ENCODE measurements around the gene LRMDA.
A peak's percentile ranks its signal among the peaks of the same experiment; 100 is the strongest.

Gene LRMDA

GRCh38 chr10:76491216-76491615 is 1059.8 kb downstream of the LRMDA start:
- H3K79me2 ChIP-seq (ENCODE audit: control insufficient read depth, insufficient read depth, low read length), result no peaks in the 10 kb centered on the region
- no peak overlapping the region for H2AK5ac ChIP-seq (ENCODE audit: low read length)
- no peak for DNase-seq
- no peak overlapping the region for H3K27ac ChIP-seq (ENCODE audit: low read depth, low read length)
- H2BK120ac ChIP-seq (ENCODE audit: low read depth, low read length), result no peak overlapping the region
- H4K5ac ChIP-seq (ENCODE audit: low read length), result no peak overlapping the region
- H3K79me1 ChIP-seq (ENCODE audit: low read length), result no peaks in the 10 kb centered on the region
- H3K23ac ChIP-seq (ENCODE audit: low read length), result no peak overlapping the region
- H3K9ac ChIP-seq (ENCODE audit: low read length), result no peak overlapping the region
- no peak overlapping the region for H3K56ac ChIP-seq (ENCODE audit: low read length)
- no peak overlapping the region for H2BK15ac ChIP-seq (replicated peaks; ENCODE audit: low read depth)
- no peaks in the 10 kb centered on the region for H3K36me3 ChIP-seq (ENCODE audit: control insufficient read depth, insufficient read depth, low read length)
- no peak overlapping the region for H2BK5ac ChIP-seq (ENCODE audit: low read length)
- no peak overlapping the region for H3K4me3 ChIP-seq (ENCODE audit: low read length)
- no peak overlapping the region for H3K18ac ChIP-seq (ENCODE audit: low read length)
- no peaks in the 10 kb centered on the region for H3K27me3 ChIP-seq (ENCODE audit: insufficient read depth, low read length, poor library complexity)
- H3K4me2 ChIP-seq (ENCODE audit: low read length), result no peak overlapping the region
- no peak overlapping the region for H4K8ac ChIP-seq (ENCODE audit: low read depth, low read length)
- no peaks in the 10 kb centered on the region for H3K4me1 ChIP-seq (ENCODE audit: control insufficient read depth, low read depth, low read length)
- H3K4ac ChIP-seq (ENCODE audit: low read depth, low read length), result no peak overlapping the region

- no peak overlapping the region for H4K8ac ChIP-seq (ENCODE audit: low read depth, low read length)
- WGBS (ENCODE audit: extremely low coverage, insufficient coverage, low lambda C conversion rate), result no CpG with 5 or more reads among the region's 3 CpGs
- H2BK5ac ChIP-seq (ENCODE audit: low read length), result no peak overlapping the region
- H3K4me3 ChIP-seq (ENCODE audit: low read length), result no peak overlapping the region
- peak overlapping the region; percentile 51 for H3K27ac ChIP-seq (ENCODE audit: low read depth, low read length)
- H3K4me2 ChIP-seq (ENCODE audit: low read length), result no peak overlapping the region
- H3K4me1 ChIP-seq (ENCODE audit: control insufficient read depth, low read depth, low read length), result no peaks in the 10 kb centered on the region
- H2AK5ac ChIP-seq (ENCODE audit: low read length), result no peak overlapping the region
- H3K27me3 ChIP-seq (ENCODE audit: insufficient read depth, low read length, poor library complexity), result no peaks in the 10 kb centered on the region
- peak; percentile 53 for DNase-seq
- H3K36me3 ChIP-seq (ENCODE audit: control insufficient read depth, insufficient read depth, low read length), result no peaks in the 10 kb centered on the region
- H3K23ac ChIP-seq (ENCODE audit: low read length), result no peak overlapping the region
- H2BK120ac ChIP-seq (ENCODE audit: low read depth, low read length), result no peak overlapping the region
- H3K56ac ChIP-seq (ENCODE audit: low read length), result no peak overlapping the region
- no peak overlapping the region for H4K5ac ChIP-seq (ENCODE audit: low read length)
- no peak overlapping the region for H3K9ac ChIP-seq (ENCODE audit: low read length)
- no peak overlapping the region for H2BK15ac ChIP-seq (replicated peaks; ENCODE audit: low read depth)
- H3K18ac ChIP-seq (ENCODE audit: low read length), result no peak overlapping the region
- H3K79me2 ChIP-seq (ENCODE audit: control insufficient read depth, insufficient read depth, low read length), result no peaks in the 10 kb centered on the region
- no peaks in the 10 kb centered on the region for H3K79me1 ChIP-seq (ENCODE audit: low read length)
- H3K4ac ChIP-seq (ENCODE audit: low read depth, low read length), result no peak overlapping the region
Observed at GRCh38 chr10:76492026-76492425, 1060.6 kb downstream of the LRMDA start.

GRCh38 chr10:76492678-76493472 is 1061.5 kb downstream of the LRMDA start:
- Histone ChIP-seq H3K27ac (ENCODE audit: low read depth, low read length) (no peak overlapping the region), H3K56ac (ENCODE audit: low read length) (no peak overlapping the region), H4K8ac (ENCODE audit: low read depth, low read length) (no peak overlapping the region), H3K36me3 (ENCODE audit: control insufficient read depth, insufficient read depth, low read length) (no peaks in the 10 kb centered on the region), H2BK120ac (ENCODE audit: low read depth, low read length) (no peak overlapping the region), H3K4me1 (ENCODE audit: control insufficient read depth, low read depth, low read length) (no peaks in the 10 kb centered on the region), H3K79me1 (ENCODE audit: low read length) (no peaks in the 10 kb centered on the region), H3K23ac (ENCODE audit: low read length) (no peak overlapping the region), H3K4ac (ENCODE audit: low read depth, low read length) (no peak overlapping the region), H2BK15ac (replicated peaks; ENCODE audit: low read depth) (no peak overlapping the region), H3K18ac (ENCODE audit: low read length) (no peak overlapping the region), H3K4me3 (ENCODE audit: low read length) (no peak overlapping the region), H4K5ac (ENCODE audit: low read length) (no peak overlapping the region), H3K79me2 (ENCODE audit: control insufficient read depth, insufficient read depth, low read length) (no peaks in the 10 kb centered on the region), H3K4me2 (ENCODE audit: low read length) (no peak overlapping the region), H3K9ac (ENCODE audit: low read length) (no peak overlapping the region), H2BK5ac (ENCODE audit: low read length) (no peak overlapping the region), H2AK5ac (ENCODE audit: low read length) (no peak overlapping the region), H3K27me3 (ENCODE audit: insufficient read depth, low read length, poor library complexity) (no peaks in the 10 kb centered on the region)
- no peak for DNase-seq
- no CpG with 5 or more reads among the region's 5 CpGs for WGBS (ENCODE audit: extremely low coverage, insufficient coverage, low lambda C conversion rate)

GRCh38 chr10:76497666-76498065 is 1066.2 kb downstream of the LRMDA start:
- H3K4me1 ChIP-seq (ENCODE audit: control insufficient read depth, low read depth, low read length), result no peaks in the 10 kb centered on the region
- H4K5ac ChIP-seq (ENCODE audit: low read length), result no peak overlapping the region
- H3K56ac ChIP-seq (ENCODE audit: low read length), result no peak overlapping the region
- H3K4me3 ChIP-seq (ENCODE audit: low read length), result no peak overlapping the region
- H3K27me3 ChIP-seq (ENCODE audit: insufficient read depth, low read length, poor library complexity), result no peaks in the 10 kb centered on the region
- H3K9ac ChIP-seq (ENCODE audit: low read length), result no peak overlapping the region
- no peak overlapping the region for H3K23ac ChIP-seq (ENCODE audit: low read length)
- H3K79me2 ChIP-seq (ENCODE audit: control insufficient read depth, insufficient read depth, low read length), result no peaks in the 10 kb centered on the region
- no peak overlapping the region for H3K27ac ChIP-seq (ENCODE audit: low read depth, low read length)
- H2BK5ac ChIP-seq (ENCODE audit: low read length), result no peak overlapping the region
- no peak overlapping the region for H3K4ac ChIP-seq (ENCODE audit: low read depth, low read length)
- no peak overlapping the region for H3K4me2 ChIP-seq (ENCODE audit: low read length)
- no peak overlapping the region for H4K8ac ChIP-seq (ENCODE audit: low read depth, low read length)
- H3K79me1 ChIP-seq (ENCODE audit: low read length), result no peaks in the 10 kb centered on the region
- no peak for DNase-seq
- H2BK120ac ChIP-seq (ENCODE audit: low read depth, low read length), result no peak overlapping the region
- no peak overlapping the region for H3K18ac ChIP-seq (ENCODE audit: low read length)
- no peaks in the 10 kb centered on the region for H3K36me3 ChIP-seq (ENCODE audit: control insufficient read depth, insufficient read depth, low read length)
- no peak overlapping the region for H2AK5ac ChIP-seq (ENCODE audit: low read length)
- no peak overlapping the region for H2BK15ac ChIP-seq (replicated peaks; ENCODE audit: low read depth)

- Histone ChIP-seq H3K56ac (ENCODE audit: low read length) (no peak overlapping the region), H3K9ac (ENCODE audit: low read length) (no peak overlapping the region), H4K5ac (ENCODE audit: low read length) (no peak overlapping the region), H3K23ac (ENCODE audit: low read length) (no peak overlapping the region), H3K18ac (ENCODE audit: low read length) (no peak overlapping the region), H3K4ac (ENCODE audit: low read depth, low read length) (no peak overlapping the region), H3K27me3 (ENCODE audit: insufficient read depth, low read length, poor library complexity) (no peaks in the 10 kb centered on the region), H4K8ac (ENCODE audit: low read depth, low read length) (no peak overlapping the region), H3K79me1 (ENCODE audit: low read length) (no peaks in the 10 kb centered on the region), H3K36me3 (ENCODE audit: control insufficient read depth, insufficient read depth, low read length) (no peaks in the 10 kb centered on the region), H3K79me2 (ENCODE audit: control insufficient read depth, insufficient read depth, low read length) (no peaks in the 10 kb centered on the region), H2BK15ac (replicated peaks; ENCODE audit: low read depth) (no peak overlapping the region), H3K4me1 (ENCODE audit: control insufficient read depth, low read depth, low read length) (peaks cover 2% of the 10 kb centered on the region), H2AK5ac (ENCODE audit: low read length) (no peak overlapping the region), H2BK5ac (ENCODE audit: low read length) (no peak overlapping the region), H3K27ac (ENCODE audit: low read depth, low read length) (no peak overlapping the region), H2BK120ac (ENCODE audit: low read depth, low read length) (no peak overlapping the region), H3K4me3 (ENCODE audit: low read length) (no peak overlapping the region), H3K4me2 (ENCODE audit: low read length) (no peak overlapping the region)
- no CpG with 5 or more reads among the region's 1 CpG for WGBS (ENCODE audit: extremely low coverage, insufficient coverage, low lambda C conversion rate)
- DNase-seq, result no peak
Observed at GRCh38 chr10:76504823-76505222, 1073.4 kb downstream of the LRMDA start.

GRCh38 chr10:76509446-76509845 is 1078.0 kb downstream of the LRMDA start:
- Histone ChIP-seq H3K79me2 (ENCODE audit: control insufficient read depth, insufficient read depth, low read length) (no peaks in the 10 kb centered on the region), H2AK5ac (ENCODE audit: low read length) (no peak overlapping the region), H3K56ac (ENCODE audit: low read length) (peak overlapping the region; percentile 38), H3K4me3 (ENCODE audit: low read length) (no peak overlapping the region), H2BK5ac (ENCODE audit: low read length) (no peak overlapping the region), H2BK120ac (ENCODE audit: low read depth, low read length) (no peak overlapping the region), H3K9ac (ENCODE audit: low read length) (no peak overlapping the region), H3K79me1 (ENCODE audit: low read length) (no peaks in the 10 kb centered on the region), H2BK15ac (replicated peaks; ENCODE audit: low read depth) (no peak overlapping the region), H3K4ac (ENCODE audit: low read depth, low read length) (no peak overlapping the region), H3K18ac (ENCODE audit: low read length) (no peak overlapping the region), H3K27me3 (ENCODE audit: insufficient read depth, low read length, poor library complexity) (no peaks in the 10 kb centered on the region), H3K27ac (ENCODE audit: low read depth, low read length) (no peak overlapping the region), H4K8ac (ENCODE audit: low read depth, low read length) (no peak overlapping the region), H3K4me1 (ENCODE audit: control insufficient read depth, low read depth, low read length) (peaks cover 2% of the 10 kb centered on the region), H4K5ac (ENCODE audit: low read length) (no peak overlapping the region), H3K23ac (ENCODE audit: low read length) (no peak overlapping the region), H3K4me2 (ENCODE audit: low read length) (no peak overlapping the region), H3K36me3 (ENCODE audit: control insufficient read depth, insufficient read depth, low read length) (no peaks in the 10 kb centered on the region)
- DNase-seq, result peak; percentile 23
- WGBS (ENCODE audit: extremely low coverage, insufficient coverage, low lambda C conversion rate), result no CpG with 5 or more reads among the region's 3 CpGs
